GM23248 (cell line): ENCODE data around the gene DPYSL5. TPM values are rescaled to one million over a fixed set of nuclear protein-coding genes. Genes with fewer than 3 reads are reported as not detected.

Experiments
- DNase-seq: peaks from one replicate; pipeline ENCODE4 v3.0.0-alpha.2; 2015
- H2AFZ ChIP-seq: fragments of 200-600 bp; sonication (generic); 2 replicates; pipeline ENCODE4 v1.6.1; 2016; ENCODE audit warnings: antibody characterized with exemption
- H3F3A ChIP-seq: fragments of 200-600 bp; sonication (generic); 2 replicates; pipeline ENCODE4 v1.6.1; 2016; ENCODE audit warnings: mild to moderate bottlenecking, antibody characterized with exemption, mixed run types; ENCODE audit not compliant: insufficient read depth
- H3K27ac ChIP-seq: fragments of 200-600 bp; sonication (generic); 2 replicates; pipeline ENCODE4 v1.5.1; 2016; ENCODE audit warnings: mild to moderate bottlenecking
- H3K27me3 ChIP-seq: fragments of 200-600 bp; sonication (generic); replicated peaks from 2 replicates; pipeline ENCODE4 v1.6.1; 2016; ENCODE audit warnings: mild to moderate bottlenecking; ENCODE audit not compliant: insufficient read depth
- H3K36me3 ChIP-seq: fragments of 200-600 bp; sonication (generic); 2 replicates; pipeline ENCODE4 v1.6.1; 2016; ENCODE audit warnings: low read depth, mild to moderate bottlenecking
- H3K4me1 ChIP-seq: fragments of 200-600 bp; sonication (generic); 2 replicates; pipeline ENCODE4 v1.6.1; 2016; ENCODE audit warnings: mild to moderate bottlenecking; ENCODE audit not compliant: insufficient read depth
- H3K4me2 ChIP-seq: fragments of 200-600 bp; sonication (generic); one replicate; pipeline ENCODE4 v1.6.1; 2016; ENCODE audit warnings: mild to moderate bottlenecking; ENCODE audit not compliant: unreplicated experiment
- H3K4me3 ChIP-seq: fragments of 200-600 bp; sonication (generic); 2 replicates; pipeline ENCODE4 v1.5.1; 2016; ENCODE audit warnings: mild to moderate bottlenecking
- H3K79me2 ChIP-seq: fragments of 200-600 bp; sonication (generic); 2 replicates; pipeline ENCODE4 v1.6.1; 2016; ENCODE audit warnings: mild to moderate bottlenecking; ENCODE audit not compliant: insufficient read depth
- H3K9ac ChIP-seq: fragments of 200-600 bp; sonication (generic); 2 replicates; pipeline ENCODE4 v1.6.1; 2016; ENCODE audit warnings: mild to moderate bottlenecking
- H3K9me2 ChIP-seq: fragments of 200-600 bp; sonication (generic); 2 replicates; pipeline ENCODE4 v1.6.1; 2016; ENCODE audit warnings: mixed run types, mild to moderate bottlenecking, moderate library complexity; ENCODE audit not compliant: insufficient read depth
- H3K9me3 ChIP-seq: fragments of 200-600 bp; sonication (generic); one replicate; pipeline ENCODE4 v1.6.1; 2017; ENCODE audit warnings: low read depth
- H4K20me1 ChIP-seq: fragments of 200-600 bp; sonication (generic); 2 replicates; pipeline ENCODE4 v1.6.0; 2016; ENCODE audit not compliant: insufficient read depth
- EZH2 ChIP-seq: fragments of 200-600 bp; sonication (generic); IDR thresholded peaks from 2 replicates; pipeline ENCODE4 v1.6.1; 2018; ENCODE audit warnings: antibody characterized with exemption, mild to moderate bottlenecking; ENCODE audit not compliant: insufficient read depth, poor library complexity, severe bottlenecking
- EZH2phosphoT487 ChIP-seq: fragments of 200-600 bp; sonication (generic); IDR thresholded peaks from 2 replicates; pipeline ENCODE4 v1.6.1; 2018; ENCODE audit warnings: antibody characterized with exemption, moderate library complexity, mild to moderate bottlenecking, low read depth; ENCODE audit not compliant: insufficient read depth
- WGBS, 2 experiments: methylation state at CpG; one replicate each; pipeline ENCODE4 v1.1.6; 2015 to 2017; ENCODE audit warnings: low lambda C conversion rate in 2 of 2, low coverage in 1 of 2; ENCODE audit errors: missing lambda C conversion rate in 2 of 2; 5-methylcytosine and 5-hydroxymethylcytosine counted together
- in situ Hi-C: fragments of 300-500 bp; cut with MboI; formaldehyde crosslinking; loops from 2 replicates; pipeline ENCODE4 v1.15.0; 2020
- polyA plus RNA-seq: library from polyadenylated mRNA; unstranded; fragments of >200 nt; fragmentation: Nextera tagmentation; extraction: Ambion mirVana; gene quantifications from 2 replicates; pipeline ENCODE4 v1.2.1, GENCODE V29; 2016
- total RNA-seq: library from RNA; depleted of rRNA; stranded (reverse); fragments of >200 nt; shearing (Covaris generic); gene quantifications from 2 replicates; pipeline ENCODE4 v1.2.3, GENCODE V29; 2014

Gene DPYSL5
- total and polyA plus RNA-seq, 2 experiments from 2014 or later = not detected

- H3K4me2 ChIP-seq = peak overlapping the region; percentile 34
- H4K20me1 ChIP-seq = no peaks in the 10 kb centered on the region
Measured at GRCh38 chr2:26976237-26976636, 128.3 kb downstream of the DPYSL5 start.

GRCh38 chr2:26977012-26977411 is 129.1 kb downstream of the DPYSL5 start:
- Histone ChIP-seq H3K36me3 (no peaks in the 10 kb centered on the region), H3F3A (peaks cover 15% of the 10 kb centered on the region), H3K9ac (no peak overlapping the region), H3K27ac (no peak overlapping the region), H3K9me2 (no peaks in the 10 kb centered on the region), H3K4me2 (peak overlapping the region; percentile 24), H2AFZ (no peak overlapping the region), H3K27me3 (no peaks in the 10 kb centered on the region), H3K79me2 (peaks cover 19% of the 10 kb centered on the region; the same call in 1 of the 2 replicates), H3K4me3 (no peak overlapping the region), H3K4me1 (peaks cover 30% of the 10 kb centered on the region), H3K9me3 (no peaks in the 10 kb centered on the region), H4K20me1 (no peaks in the 10 kb centered on the region)
- in situ Hi-C loops = no loop called here
- DNase-seq = no peak
- TF ChIP-seq EZH2 = no peak
- no peak for TF ChIP-seq EZH2phosphoT487
- WGBS, 2 experiments = 60 to 63% methylated on average over 2 of the region's 2 CpGs

More at GRCh38 chr2:26976237-26976636, 128.3 kb downstream of the DPYSL5 start:
- Histone ChIP-seq H3K4me3 (no peak overlapping the region), H3K27me3 (no peaks in the 10 kb centered on the region), H3K27ac (peak overlapping the region; percentile 44), H3K9ac (no peak overlapping the region), H3K79me2 (peaks cover 24% of the 10 kb centered on the region; the same call in 1 of the 2 replicates), H3K4me1 (peaks cover 36% of the 10 kb centered on the region), H3K9me2 (no peaks in the 10 kb centered on the region), H2AFZ (no peak overlapping the region), H3K9me3 (no peaks in the 10 kb centered on the region), H3F3A (peaks cover 15% of the 10 kb centered on the region), H3K36me3 (no peaks in the 10 kb centered on the region)
- no peak for TF ChIP-seq EZH2phosphoT487
- no peak for TF ChIP-seq EZH2
- DNase-seq = peak; percentile 93
- WGBS, 2 experiments = 2% methylated on average over 5 of the region's 5 CpGs
- in situ Hi-C loops = no loop called here

- no peak overlapping the region for H3K27ac ChIP-seq
- no peak overlapping the region for H2AFZ ChIP-seq
- H3K36me3 ChIP-seq = no peaks in the 10 kb centered on the region
- no peak overlapping the region for H3K4me2 ChIP-seq
- in situ Hi-C loops = no loop called here
- H3K79me2 ChIP-seq = peaks cover 15% of the 10 kb centered on the region; the same call in 1 of the 2 replicates
- 68 to 78% methylated on average over 4 of the region's 4 CpGs for WGBS, 2 experiments
- no peak overlapping the region for H3K9ac ChIP-seq
- peaks cover 15% of the 10 kb centered on the region for H3F3A ChIP-seq
- H4K20me1 ChIP-seq = no peaks in the 10 kb centered on the region
- DNase-seq = peak; percentile 29
- H3K4me3 ChIP-seq = no peak overlapping the region
- H3K27me3 ChIP-seq = no peaks in the 10 kb centered on the region
- peaks cover 30% of the 10 kb centered on the region for H3K4me1 ChIP-seq
- no peaks in the 10 kb centered on the region for H3K9me3 ChIP-seq
- TF ChIP-seq EZH2phosphoT487 (no peak), EZH2 (no peak)
- no peaks in the 10 kb centered on the region for H3K9me2 ChIP-seq
Measured at GRCh38 chr2:26978061-26978596, 130.2 kb downstream of the DPYSL5 start.

- Histone ChIP-seq H3K79me2 (peaks cover 10% of the 10 kb centered on the region; the same call in 1 of the 2 replicates), H4K20me1 (no peaks in the 10 kb centered on the region), H3K27me3 (no peaks in the 10 kb centered on the region), H3K27ac (no peak overlapping the region), H3K9me2 (no peaks in the 10 kb centered on the region), H3K4me1 (peaks cover 30% of the 10 kb centered on the region), H3K4me3 (no peak overlapping the region), H2AFZ (no peak overlapping the region; the same call in 1 of the 2 replicates), H3K36me3 (no peaks in the 10 kb centered on the region), H3K4me2 (peak overlapping the region; percentile 34), H3F3A (peaks cover 15% of the 10 kb centered on the region), H3K9ac (no peak overlapping the region), H3K9me3 (no peaks in the 10 kb centered on the region)
- TF ChIP-seq EZH2phosphoT487 (no peak), EZH2 (no peak)
- in situ Hi-C loops = no loop called here
- WGBS, 2 experiments = 23 to 26% methylated on average over 2 of the region's 2 CpGs
- DNase-seq = peak; percentile 61
Measured at GRCh38 chr2:26979741-26980140, 131.8 kb downstream of the DPYSL5 start.

DNA sequence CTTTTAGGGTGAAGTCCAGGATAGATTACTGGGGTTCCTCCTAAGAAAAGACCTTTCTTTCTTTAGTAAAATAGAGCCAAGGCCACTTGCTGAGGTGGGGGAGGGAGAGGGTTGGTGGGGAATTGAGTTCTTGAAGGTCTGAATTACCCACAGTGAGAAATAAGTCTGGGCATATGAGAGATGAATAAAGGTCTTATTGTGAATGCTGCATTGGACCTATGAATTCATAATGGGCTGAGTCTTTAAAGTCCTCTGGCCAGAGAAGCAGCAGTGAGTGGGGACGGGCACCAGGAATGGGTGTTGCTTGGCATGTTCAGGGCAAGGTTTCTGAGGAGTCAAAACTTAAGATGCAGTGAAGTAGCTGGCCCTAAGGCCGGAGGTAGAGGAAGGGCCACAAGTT is 133.0 kb downstream of the DPYSL5 start:
- no peak for DNase-seq

More for the DNA sequence above, 133.0 kb downstream of the DPYSL5 start:
- Histone ChIP-seq H2AFZ (no peak overlapping the region), H3K27me3 (no peaks in the 10 kb centered on the region), H3K27ac (no peak overlapping the region), H3K9ac (no peak overlapping the region), H3F3A (peaks cover 10% of the 10 kb centered on the region), H3K4me2 (no peak overlapping the region), H4K20me1 (no peaks in the 10 kb centered on the region), H3K36me3 (no peaks in the 10 kb centered on the region), H3K4me3 (no peak overlapping the region), H3K79me2 (0 out of 2 replicates have a peak, but pooled peaks cover 5% of the 10 kb centered on the region), H3K4me1 (peaks cover 26% of the 10 kb centered on the region), H3K9me2 (no peaks in the 10 kb centered on the region), H3K9me3 (no peaks in the 10 kb centered on the region)
- 89 to 100% methylated on average over 2 of the region's 2 CpGs for WGBS, 2 experiments
- TF ChIP-seq EZH2 (no peak), EZH2phosphoT487 (no peak)
- in situ Hi-C loops = no loop called here
